HepG2 (cell line): ENCODE measurements around the gene WBP1. TPM values are rescaled to one million over a fixed set of nuclear protein-coding genes. Genes with fewer than 3 reads are reported as not detected.
A peak's percentile ranks its signal among the peaks of the same experiment; 100 is the strongest.

Experiments
- ATAC-seq: fragments of 200-7000 bp; cut with Tn5 transposase; 3 replicates; pipeline ENCODE4 v1.9.1; 2020; ENCODE audit warnings: mild to moderate bottlenecking, moderate library complexity
- BruUV-seq: library from RNA; stranded (reverse); fragments of 400-500 nt; replicated peaks from 2 replicates; lab custom pipeline; 2021; lab: Mats Ljungman, UMichigan
- CTCF ChIA-PET: fragments of 300-600 bp; formaldehyde crosslinking; extraction: SDS; loops from one replicate; lab custom pipeline; 2021; ENCODE audit warnings: low total read pairs, inconsistent platforms, low intra/inter-chr PET ratio; lab: Yijun Ruan, JAX
- POLR2A ChIA-PET: fragments of 350-600 bp; sonication (Branson Sonifier 250); formaldehyde crosslinking; loops from one replicate; lab custom pipeline; 2020; ENCODE audit warnings: antibody characterized with exemption, inconsistent platforms; lab: Yijun Ruan, JAX
- DNase-seq: peaks from one replicate; pipeline ENCODE4 v3.0.0-alpha.2; 2015; ENCODE audit warnings: low spot score
- FAIRE-seq: peaks from 3 replicates; lab custom pipeline; 2011; peaks lifted over from hg19 to GRCh38; lab: Jason Lieb, UNC
- H2AFZ ChIP-seq: one replicate; pipeline ENCODE4 v1.6.1; 2011; ENCODE audit warnings: low read length, inconsistent platforms
- H3K27ac ChIP-seq: fragments of 300-600 bp; 3 replicates; pipeline ENCODE4 v1.8.0; 2011; ENCODE audit warnings: mixed run types, mild to moderate bottlenecking, mixed read lengths, low read length, inconsistent platforms; ENCODE audit not compliant: insufficient read depth; ENCODE audit errors: extremely low read length
- H3K27me3 ChIP-seq, 2 experiments: fragments of 200-600 bp in 1 of 2; 2 replicates in 1 of 2; 3 replicates in 1 of 2; pipeline versions ENCODE4 v1.6.0 to v1.8.0; 2011; ENCODE audit warnings: low read length in 2 of 2, mild to moderate bottlenecking in 2 of 2, moderate library complexity in 2 of 2, inconsistent platforms in 1 of 2; ENCODE audit not compliant: insufficient read depth in 2 of 2, control insufficient read depth in 1 of 2
- H3K36me3 ChIP-seq, 2 experiments: fragments of 200-600 bp in 1 of 2; replicated peaks in 1 of 2; 2 replicates in 1 of 2; 3 replicates in 1 of 2; pipeline versions ENCODE4 v1.5.1 to v1.8.0; 2011; ENCODE audit warnings: low read length in 2 of 2, inconsistent platforms in 1 of 2; ENCODE audit not compliant: insufficient read depth in 2 of 2, control insufficient read depth in 1 of 2
- H3K4me1 ChIP-seq: 2 replicates; pipeline ENCODE4 v1.5.1; 2012; ENCODE audit warnings: low read length, inconsistent platforms; ENCODE audit not compliant: insufficient read depth
- H3K4me2 ChIP-seq: 2 replicates; pipeline ENCODE4 v1.6.0; 2011; ENCODE audit warnings: low read depth, low read length, inconsistent platforms
- H3K4me3 ChIP-seq, 3 experiments: fragments of 200-600 bp in 1 of 3; sonication (generic), shearing (Covaris generic) in 1 of 3; replicated peaks in 1 of 3; 2 replicates each; pipeline ENCODE4 v1.5.1; 2011 to 2016; ENCODE audit warnings: low read length in 3 of 3, inconsistent platforms in 2 of 3, low read depth in 2 of 3, mild to moderate bottlenecking in 2 of 3, control low read depth in 1 of 3, mixed read lengths in 1 of 3; ENCODE audit not compliant: insufficient read depth in 1 of 3
- H3K79me2 ChIP-seq: one replicate; pipeline ENCODE4 v1.6.1; 2011; ENCODE audit warnings: low read length, inconsistent platforms; ENCODE audit not compliant: insufficient read depth
- H3K9ac ChIP-seq: 2 replicates; pipeline ENCODE4 v1.6.0; 2011; ENCODE audit warnings: mild to moderate bottlenecking, low read depth, low read length, inconsistent platforms; ENCODE audit not compliant: insufficient read depth
- H3K9me3 ChIP-seq: 2 replicates; pipeline ENCODE4 v1.5.1; 2012; ENCODE audit warnings: mild to moderate bottlenecking, low read length
- H4K20me1 ChIP-seq: 2 replicates; pipeline ENCODE4 v1.6.0; 2011; ENCODE audit warnings: inconsistent platforms, mild to moderate bottlenecking, low read length, moderate library complexity; ENCODE audit not compliant: insufficient read depth
- HMG20A ChIP-seq: IDR thresholded peaks from 2 replicates; pipeline ENCODE4 v1.6.1; 2016; ENCODE audit warnings: borderline replicate concordance
- ZNF703 ChIP-seq: sonication (generic); formaldehyde crosslinking; IDR thresholded peaks from 2 replicates; pipeline ENCODE4 v1.5.1; 2020; ENCODE audit warnings: missing genetic modification reagents, mild to moderate bottlenecking, moderate library complexity, borderline replicate concordance
- WGBS: methylation state at CpG from one replicate; pipeline ENCODE4 v1.1.6; 2017; ENCODE audit warnings: low lambda C conversion rate; 5-methylcytosine and 5-hydroxymethylcytosine counted together
- in situ Hi-C: cut with HindIII; loops from 2 replicates; pipeline ENCODE4 v1.10.0; 2017; ENCODE audit warnings: low pct_unique_long_range_greater_than_20kb; ENCODE audit not compliant: extremely low pct_ligation_motif_present
- intact Hi-C: fragments of 100-400 bp; cut with micrococcal nuclease; formaldehyde crosslinking; loops from one replicate; pipeline ENCODE4 v1.10.0; 2022; ENCODE audit not compliant: unreplicated experiment
- polyA plus RNA-seq, 8 experiments: library from polyadenylated mRNA; depleted of rRNA in 3 of 8; stranded (reverse) in 7 of 8; unstranded in 1 of 8; fragments of >200 nt; fragmentation: Illumina TruSeq in 4 of 8; extraction: Trizol in 4 of 8; gene quantifications; 2 replicates each; pipeline versions ENCODE4 v1.2.1 to v1.2.3, GENCODE V29; 2011 to 2016; ENCODE audit warnings: low read depth in 4 of 8, missing spikeins in 1 of 8, mixed read lengths in 1 of 8; ENCODE audit not compliant: insufficient read depth in 1 of 8
- total RNA-seq, 5 experiments: library from RNA; depleted of rRNA; stranded (reverse); fragments of >200 nt; fragmentation: Illumina TruSeq; extraction: Trizol; gene quantifications; 2 replicates each; pipeline ENCODE4 v1.2.3, GENCODE V29; 2016; ENCODE audit warnings: low read depth in 1 of 5
- TF ChIP-seq, protein P1 (sequence below): sonication (generic); formaldehyde crosslinking; IDR thresholded peaks from 2 replicates; pipeline ENCODE4 v1.5.1; 2020; ENCODE audit warnings: mild to moderate bottlenecking, missing genetic modification reagents, borderline replicate concordance
- TF ChIP-seq, protein P2 (sequence below): sonication (generic); formaldehyde crosslinking; conservative IDR thresholded peaks from 2 replicates; pipeline ENCODE4 v1.8.1; 2023; ENCODE audit warnings: missing genetic modification reagents
- TF ChIP-seq, protein P3 (sequence below): sonication (generic); formaldehyde crosslinking; IDR thresholded peaks from 2 replicates; pipeline ENCODE4 v1.5.0; 2020; ENCODE audit warnings: missing genetic modification reagents
- TF ChIP-seq, protein P4 (sequence below): sonication (generic); formaldehyde crosslinking; IDR thresholded peaks from 2 replicates; pipeline ENCODE4 v1.4.0; 2020; ENCODE audit warnings: mild to moderate bottlenecking, missing genetic modification reagents

The WBP1 gene
- total and polyA plus RNA-seq, 2 of the 13 experiments (the other 11 are each of a cell fraction or from before 2014, with no cell fraction given), result 38.8 to 85.7 TPM

DNA sequence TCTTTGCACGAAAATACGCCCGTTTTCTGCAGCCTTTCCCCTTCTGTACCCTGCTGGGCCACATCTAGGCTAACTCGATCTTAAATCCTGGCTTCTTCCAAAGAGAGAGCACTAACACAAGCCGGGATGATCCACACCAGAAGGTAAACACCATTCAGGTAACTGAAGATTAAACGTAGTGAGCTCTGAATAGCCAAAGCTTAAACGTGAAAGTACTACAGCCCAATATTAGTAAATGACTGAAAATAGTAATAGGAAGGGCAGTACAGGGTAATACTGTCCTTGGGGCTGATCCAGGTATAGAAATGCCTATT is 14.7 kb downstream of the WBP1 start (continued):
- TF ChIP-seq, protein P1, sequence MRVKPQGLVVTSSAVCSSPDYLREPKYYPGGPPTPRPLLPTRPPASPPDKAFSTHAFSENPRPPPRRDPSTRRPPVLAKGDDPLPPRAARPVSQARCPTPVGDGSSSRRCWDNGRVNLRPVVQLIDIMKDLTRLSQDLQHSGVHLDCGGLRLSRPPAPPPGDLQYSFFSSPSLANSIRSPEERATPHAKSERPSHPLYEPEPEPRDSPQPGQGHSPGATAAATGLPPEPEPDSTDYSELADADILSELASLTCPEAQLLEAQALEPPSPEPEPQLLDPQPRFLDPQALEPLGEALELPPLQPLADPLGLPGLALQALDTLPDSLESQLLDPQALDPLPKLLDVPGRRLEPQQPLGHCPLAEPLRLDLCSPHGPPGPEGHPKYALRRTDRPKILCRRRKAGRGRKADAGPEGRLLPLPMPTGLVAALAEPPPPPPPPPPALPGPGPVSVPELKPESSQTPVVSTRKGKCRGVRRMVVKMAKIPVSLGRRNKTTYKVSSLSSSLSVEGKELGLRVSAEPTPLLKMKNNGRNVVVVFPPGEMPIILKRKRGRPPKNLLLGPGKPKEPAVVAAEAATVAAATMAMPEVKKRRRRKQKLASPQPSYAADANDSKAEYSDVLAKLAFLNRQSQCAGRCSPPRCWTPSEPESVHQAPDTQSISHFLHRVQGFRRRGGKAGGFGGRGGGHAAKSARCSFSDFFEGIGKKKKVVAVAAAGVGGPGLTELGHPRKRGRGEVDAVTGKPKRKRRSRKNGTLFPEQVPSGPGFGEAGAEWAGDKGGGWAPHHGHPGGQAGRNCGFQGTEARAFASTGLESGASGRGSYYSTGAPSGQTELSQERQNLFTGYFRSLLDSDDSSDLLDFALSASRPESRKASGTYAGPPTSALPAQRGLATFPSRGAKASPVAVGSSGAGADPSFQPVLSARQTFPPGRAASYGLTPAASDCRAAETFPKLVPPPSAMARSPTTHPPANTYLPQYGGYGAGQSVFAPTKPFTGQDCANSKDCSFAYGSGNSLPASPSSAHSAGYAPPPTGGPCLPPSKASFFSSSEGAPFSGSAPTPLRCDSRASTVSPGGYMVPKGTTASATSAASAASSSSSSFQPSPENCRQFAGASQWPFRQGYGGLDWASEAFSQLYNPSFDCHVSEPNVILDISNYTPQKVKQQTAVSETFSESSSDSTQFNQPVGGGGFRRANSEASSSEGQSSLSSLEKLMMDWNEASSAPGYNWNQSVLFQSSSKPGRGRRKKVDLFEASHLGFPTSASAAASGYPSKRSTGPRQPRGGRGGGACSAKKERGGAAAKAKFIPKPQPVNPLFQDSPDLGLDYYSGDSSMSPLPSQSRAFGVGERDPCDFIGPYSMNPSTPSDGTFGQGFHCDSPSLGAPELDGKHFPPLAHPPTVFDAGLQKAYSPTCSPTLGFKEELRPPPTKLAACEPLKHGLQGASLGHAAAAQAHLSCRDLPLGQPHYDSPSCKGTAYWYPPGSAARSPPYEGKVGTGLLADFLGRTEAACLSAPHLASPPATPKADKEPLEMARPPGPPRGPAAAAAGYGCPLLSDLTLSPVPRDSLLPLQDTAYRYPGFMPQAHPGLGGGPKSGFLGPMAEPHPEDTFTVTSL, result no peak
- 0 out of 2 replicates have a peak, but pooled peaks have one; percentile 36 for TF ChIP-seq ZNF703 (CRISPR knock-in tag)

DNA sequence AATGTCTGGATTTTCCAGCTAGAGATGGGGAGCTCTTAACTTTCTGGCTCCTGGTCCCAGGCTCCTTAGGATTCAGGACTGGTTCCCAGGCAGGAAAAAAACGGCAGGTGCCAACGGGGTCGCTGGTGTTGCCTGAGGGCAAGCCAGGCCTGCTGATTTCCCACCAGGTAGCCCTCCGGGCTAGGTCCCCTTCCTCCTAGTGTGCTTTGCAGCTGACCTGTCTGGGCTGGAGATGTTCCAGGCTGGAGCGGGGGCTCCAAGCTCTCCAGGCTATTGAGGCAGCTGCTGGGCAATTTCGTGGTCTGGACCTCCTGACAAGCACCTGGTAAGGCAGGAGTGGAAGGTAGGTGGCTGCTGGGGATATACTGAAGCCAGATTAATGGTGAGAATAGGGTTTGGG is 16.2 kb downstream of the WBP1 start:
- 95% methylated on average over 6 of the region's 6 CpGs for WGBS
- Histone ChIP-seq H3K36me3 (peaks cover 7 to 23% of the 10 kb centered on the region in 2 experiments), H3K9me3 (no peaks in the 10 kb centered on the region), H3K4me1 (peaks cover 56% of the 10 kb centered on the region), H3K4me3 (no peak overlapping the region), H4K20me1 (no peaks in the 10 kb centered on the region), H3K79me2 (peaks cover 12% of the 10 kb centered on the region), H2AFZ (no peak overlapping the region), H3K9ac (no peak overlapping the region), H3K27ac (no peak overlapping the region), H3K4me2 (no peak overlapping the region), H3K27me3 (no peaks in the 10 kb centered on the region; a peak in 1 of 5 replicates)
- POLR2A ChIA-PET, result interaction anchor here (0.6 to 20.6 kb wide), 8 partner anchors 7 to 55 kb away, joined by 3 to 795 read pairs (median 6); partner anchors contain the start of genes AUP1, CCDC142, HTRA2 and INO80B
- TF ChIP-seq, protein P2, sequence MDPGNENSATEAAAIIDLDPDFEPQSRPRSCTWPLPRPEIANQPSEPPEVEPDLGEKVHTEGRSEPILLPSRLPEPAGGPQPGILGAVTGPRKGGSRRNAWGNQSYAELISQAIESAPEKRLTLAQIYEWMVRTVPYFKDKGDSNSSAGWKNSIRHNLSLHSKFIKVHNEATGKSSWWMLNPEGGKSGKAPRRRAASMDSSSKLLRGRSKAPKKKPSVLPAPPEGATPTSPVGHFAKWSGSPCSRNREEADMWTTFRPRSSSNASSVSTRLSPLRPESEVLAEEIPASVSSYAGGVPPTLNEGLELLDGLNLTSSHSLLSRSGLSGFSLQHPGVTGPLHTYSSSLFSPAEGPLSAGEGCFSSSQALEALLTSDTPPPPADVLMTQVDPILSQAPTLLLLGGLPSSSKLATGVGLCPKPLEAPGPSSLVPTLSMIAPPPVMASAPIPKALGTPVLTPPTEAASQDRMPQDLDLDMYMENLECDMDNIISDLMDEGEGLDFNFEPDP, result 0 out of 2 replicates have a peak, but pooled peaks have one; percentile 29
- TF ChIP-seq, protein P3, sequence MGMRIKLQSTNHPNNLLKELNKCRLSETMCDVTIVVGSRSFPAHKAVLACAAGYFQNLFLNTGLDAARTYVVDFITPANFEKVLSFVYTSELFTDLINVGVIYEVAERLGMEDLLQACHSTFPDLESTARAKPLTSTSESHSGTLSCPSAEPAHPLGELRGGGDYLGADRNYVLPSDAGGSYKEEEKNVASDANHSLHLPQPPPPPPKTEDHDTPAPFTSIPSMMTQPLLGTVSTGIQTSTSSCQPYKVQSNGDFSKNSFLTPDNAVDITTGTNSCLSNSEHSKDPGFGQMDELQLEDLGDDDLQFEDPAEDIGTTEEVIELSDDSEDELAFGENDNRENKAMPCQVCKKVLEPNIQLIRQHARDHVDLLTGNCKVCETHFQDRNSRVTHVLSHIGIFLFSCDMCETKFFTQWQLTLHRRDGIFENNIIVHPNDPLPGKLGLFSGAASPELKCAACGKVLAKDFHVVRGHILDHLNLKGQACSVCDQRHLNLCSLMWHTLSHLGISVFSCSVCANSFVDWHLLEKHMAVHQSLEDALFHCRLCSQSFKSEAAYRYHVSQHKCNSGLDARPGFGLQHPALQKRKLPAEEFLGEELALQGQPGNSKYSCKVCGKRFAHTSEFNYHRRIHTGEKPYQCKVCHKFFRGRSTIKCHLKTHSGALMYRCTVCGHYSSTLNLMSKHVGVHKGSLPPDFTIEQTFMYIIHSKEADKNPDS, result 0 out of 2 replicates have a peak, but pooled peaks have one; percentile 24
- TF ChIP-seq HMG20A (CRISPR knock-in tag), result no peak
- TF ChIP-seq, protein P4, sequence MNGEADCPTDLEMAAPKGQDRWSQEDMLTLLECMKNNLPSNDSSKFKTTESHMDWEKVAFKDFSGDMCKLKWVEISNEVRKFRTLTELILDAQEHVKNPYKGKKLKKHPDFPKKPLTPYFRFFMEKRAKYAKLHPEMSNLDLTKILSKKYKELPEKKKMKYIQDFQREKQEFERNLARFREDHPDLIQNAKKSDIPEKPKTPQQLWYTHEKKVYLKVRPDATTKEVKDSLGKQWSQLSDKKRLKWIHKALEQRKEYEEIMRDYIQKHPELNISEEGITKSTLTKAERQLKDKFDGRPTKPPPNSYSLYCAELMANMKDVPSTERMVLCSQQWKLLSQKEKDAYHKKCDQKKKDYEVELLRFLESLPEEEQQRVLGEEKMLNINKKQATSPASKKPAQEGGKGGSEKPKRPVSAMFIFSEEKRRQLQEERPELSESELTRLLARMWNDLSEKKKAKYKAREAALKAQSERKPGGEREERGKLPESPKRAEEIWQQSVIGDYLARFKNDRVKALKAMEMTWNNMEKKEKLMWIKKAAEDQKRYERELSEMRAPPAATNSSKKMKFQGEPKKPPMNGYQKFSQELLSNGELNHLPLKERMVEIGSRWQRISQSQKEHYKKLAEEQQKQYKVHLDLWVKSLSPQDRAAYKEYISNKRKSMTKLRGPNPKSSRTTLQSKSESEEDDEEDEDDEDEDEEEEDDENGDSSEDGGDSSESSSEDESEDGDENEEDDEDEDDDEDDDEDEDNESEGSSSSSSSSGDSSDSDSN (CRISPR knock-in tag), result 0 out of 2 replicates have a peak, but pooled peaks have one; percentile 15
- CTCF ChIA-PET, result no interaction called here
- no TSS peak for BruUV-seq
- no peak for FAIRE-seq
- in situ Hi-C loops (no loop called here), intact Hi-C loops (no loop called here)
- no peak for ATAC-seq
- DNase-seq, result no peak
